GM21423 (cell line): ENCODE measurements around the gene SYT11.

Experiments
- ATAC-seq: cut with Tn5 transposase; IDR thresholded peaks from one replicate; pipeline ENCODE4 v1.9.1; 2021; ENCODE audit warnings: mild to moderate bottlenecking, moderate library complexity; ENCODE audit not compliant: unreplicated experiment

The SYT11 gene

DNA sequence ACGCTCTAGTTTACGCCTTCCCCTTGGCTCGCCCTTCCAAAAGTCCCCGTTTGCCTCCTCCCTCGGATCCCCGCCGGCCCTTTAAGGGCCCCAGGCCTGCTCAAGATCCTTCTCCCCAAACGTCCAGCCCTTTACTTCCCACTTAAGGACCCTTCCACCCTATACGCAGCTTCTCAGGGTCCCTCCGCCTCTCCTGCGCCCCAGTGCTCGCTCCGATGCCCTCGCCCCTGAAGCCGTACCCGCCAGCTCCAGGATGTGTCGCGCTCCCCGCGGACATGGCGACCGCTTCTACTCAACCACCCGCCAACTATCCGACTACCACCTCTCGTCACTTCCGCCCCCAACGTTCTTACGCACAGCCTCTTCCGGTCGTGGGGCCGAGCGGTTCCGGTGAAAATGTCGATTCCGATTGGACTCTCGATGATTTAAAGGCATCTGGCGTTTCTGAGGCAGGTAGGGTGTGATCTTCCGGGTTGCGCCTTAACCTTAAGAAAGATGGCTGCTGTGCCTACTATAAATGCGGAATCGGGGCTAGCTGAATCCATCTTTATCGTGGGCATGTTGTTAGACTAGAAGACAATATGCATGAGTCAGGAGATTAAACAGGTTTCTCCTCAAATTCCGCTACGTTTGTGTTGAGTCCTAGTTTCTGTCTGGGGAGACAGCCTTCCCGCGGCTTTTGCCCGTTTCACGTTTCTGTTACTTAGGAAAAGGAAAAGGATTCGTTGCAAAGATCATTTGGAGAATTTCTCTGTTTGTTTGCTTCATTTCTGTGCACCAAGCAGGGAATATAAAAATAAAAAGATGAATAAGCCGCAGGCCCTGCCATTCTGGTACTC is 74.9 kb downstream of the SYT11 start, which contains the start of gene KHDC4:
KHDC4 (minus strand) TSS at position 317 of the 839 bp plus-strand sequence; CDS start at position 277, 40 bp downstream.
- ATAC-seq: peak; percentile 90
